22Rv1 (cell line): Measurements from ENCODE around the gene MTURN.

Experiments used
- ZFX ChIP-seq: fragments of 450-650 bp; IDR thresholded peaks from 2 replicates; pipeline ENCODE4 v1.6.1; 2017; ENCODE audit warnings: antibody characterized with exemption, borderline replicate concordance
- TF ChIP-seq, protein P1 (sequence below): fragments of 450-650 bp; IDR thresholded peaks from 2 replicates; pipeline ENCODE4 v1.5.1; 2017; ENCODE audit warnings: mild to moderate bottlenecking

DNA sequence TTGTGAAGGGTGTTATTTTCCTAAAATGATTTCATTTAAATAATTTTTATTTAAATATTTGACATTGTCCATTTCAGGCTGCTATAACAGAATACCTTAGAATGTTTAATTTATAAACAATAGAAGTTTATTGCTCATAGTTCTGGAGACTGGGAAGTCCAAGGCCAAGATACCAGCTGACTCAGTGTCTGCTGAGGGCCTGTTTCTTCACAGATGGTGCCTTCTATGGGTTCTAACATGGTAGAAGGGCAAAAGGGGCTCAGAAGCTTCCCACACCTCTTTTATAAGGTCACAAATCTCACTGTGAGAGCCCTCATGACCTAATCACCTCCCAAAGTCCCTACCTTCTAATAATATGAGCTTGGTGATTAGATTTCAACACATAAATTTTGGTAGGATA lies 50.7 kb downstream of the MTURN start:
- TF ChIP-seq, protein P1, sequence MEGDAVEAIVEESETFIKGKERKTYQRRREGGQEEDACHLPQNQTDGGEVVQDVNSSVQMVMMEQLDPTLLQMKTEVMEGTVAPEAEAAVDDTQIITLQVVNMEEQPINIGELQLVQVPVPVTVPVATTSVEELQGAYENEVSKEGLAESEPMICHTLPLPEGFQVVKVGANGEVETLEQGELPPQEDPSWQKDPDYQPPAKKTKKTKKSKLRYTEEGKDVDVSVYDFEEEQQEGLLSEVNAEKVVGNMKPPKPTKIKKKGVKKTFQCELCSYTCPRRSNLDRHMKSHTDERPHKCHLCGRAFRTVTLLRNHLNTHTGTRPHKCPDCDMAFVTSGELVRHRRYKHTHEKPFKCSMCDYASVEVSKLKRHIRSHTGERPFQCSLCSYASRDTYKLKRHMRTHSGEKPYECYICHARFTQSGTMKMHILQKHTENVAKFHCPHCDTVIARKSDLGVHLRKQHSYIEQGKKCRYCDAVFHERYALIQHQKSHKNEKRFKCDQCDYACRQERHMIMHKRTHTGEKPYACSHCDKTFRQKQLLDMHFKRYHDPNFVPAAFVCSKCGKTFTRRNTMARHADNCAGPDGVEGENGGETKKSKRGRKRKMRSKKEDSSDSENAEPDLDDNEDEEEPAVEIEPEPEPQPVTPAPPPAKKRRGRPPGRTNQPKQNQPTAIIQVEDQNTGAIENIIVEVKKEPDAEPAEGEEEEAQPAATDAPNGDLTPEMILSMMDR, result no peak
- no peak for TF ChIP-seq ZFX
